KG1 (cell line): ENCODE results near the gene NRP2.

Source experiments
- DNase-seq: peaks from one replicate; lab custom pipeline; 2025; lab: John Stamatoyannopoulos, UW

Gene NRP2

DNA sequence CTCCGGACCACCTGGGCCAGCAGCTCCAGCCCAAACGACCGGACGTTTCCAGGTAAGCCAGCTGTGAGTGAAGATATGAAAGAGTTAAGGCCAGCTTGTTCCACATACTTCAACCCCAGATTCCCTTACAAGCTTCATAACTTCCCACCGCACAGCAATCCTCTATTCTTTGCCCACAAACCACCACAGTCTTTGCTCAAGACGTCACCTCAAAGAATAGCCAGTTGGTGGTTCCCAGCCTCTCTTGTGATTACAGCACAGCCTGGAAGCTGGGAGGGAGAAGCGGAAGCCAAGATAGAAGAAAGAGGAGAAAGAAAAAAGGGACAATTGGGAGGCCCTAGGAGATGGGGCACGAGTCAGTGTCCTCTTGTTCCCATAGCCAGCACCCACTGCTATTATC is 70.6 kb downstream of the NRP2 start:
- DNase-seq: no peak

DNA sequence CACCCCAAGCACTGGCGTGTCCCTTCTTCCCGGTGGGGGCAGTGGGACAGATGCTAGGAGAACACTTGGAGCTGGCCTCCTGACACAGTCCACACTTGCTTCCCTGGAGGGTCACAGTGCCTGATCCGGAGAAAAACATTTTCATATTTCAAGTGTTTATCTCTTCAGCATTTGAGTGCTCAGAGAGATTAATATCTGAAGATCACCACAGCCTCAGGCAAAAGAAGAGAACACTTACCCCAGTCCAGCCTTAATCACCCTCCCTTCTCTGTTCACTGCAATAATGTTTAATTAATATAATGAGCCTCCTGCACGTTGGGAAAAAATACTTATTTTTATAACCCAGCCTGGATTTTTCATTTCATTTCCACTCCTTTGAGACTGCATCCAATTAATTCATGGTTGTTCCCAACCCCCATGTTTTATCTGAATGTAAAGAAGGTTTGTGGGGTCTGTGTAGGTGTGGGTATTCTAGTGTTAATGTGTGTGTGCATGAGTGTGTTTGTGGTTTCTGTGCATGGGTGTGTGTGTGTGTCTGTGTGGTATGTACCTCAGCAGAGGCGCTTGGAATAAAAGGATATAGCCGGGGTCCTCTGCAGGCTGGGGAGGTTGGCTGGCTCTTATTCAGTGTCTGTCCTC is 72.1 kb downstream of the NRP2 start:
- no peak for DNase-seq

DNA sequence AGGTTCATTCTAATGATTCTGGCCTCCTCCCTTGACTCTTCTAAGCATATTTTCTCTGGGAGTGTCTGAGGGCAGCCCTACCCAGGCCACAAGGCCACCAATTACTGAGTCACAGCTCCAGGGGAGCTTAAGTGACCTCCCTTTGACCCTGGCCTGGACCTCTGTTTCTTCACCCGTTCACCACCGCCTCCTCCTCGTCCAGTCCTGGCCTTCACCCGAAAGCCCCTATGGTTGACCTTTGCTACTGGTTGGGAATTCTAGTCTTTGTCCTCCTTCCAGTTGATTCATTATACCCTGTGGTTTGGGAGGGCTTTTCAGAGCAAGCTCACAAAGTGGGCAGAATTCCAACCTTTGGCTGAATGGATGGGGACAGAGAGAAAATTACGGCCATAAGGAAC is 72.6 kb downstream of the NRP2 start:
- no peak for DNase-seq

DNA sequence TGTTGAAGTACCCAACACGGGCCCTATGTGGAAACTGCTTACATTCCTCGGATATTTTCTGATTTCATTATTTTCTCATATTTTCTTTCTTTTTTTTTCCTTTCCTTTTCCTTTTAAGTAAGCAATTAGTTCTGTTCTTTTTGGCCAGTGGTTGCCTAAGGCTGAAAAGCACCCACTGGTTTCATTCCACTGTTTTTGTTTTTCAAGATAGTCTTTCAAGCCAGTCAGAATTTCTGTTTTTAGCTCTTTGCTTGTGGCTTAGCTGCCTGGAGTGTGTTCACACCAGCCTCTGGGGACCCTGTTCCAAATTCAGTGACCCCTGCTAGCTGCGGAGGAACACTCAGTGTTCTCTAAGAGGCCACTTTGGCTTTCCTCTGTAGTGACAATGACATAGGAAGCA is 73.6 kb downstream of the NRP2 start:
- no peak for DNase-seq

DNA sequence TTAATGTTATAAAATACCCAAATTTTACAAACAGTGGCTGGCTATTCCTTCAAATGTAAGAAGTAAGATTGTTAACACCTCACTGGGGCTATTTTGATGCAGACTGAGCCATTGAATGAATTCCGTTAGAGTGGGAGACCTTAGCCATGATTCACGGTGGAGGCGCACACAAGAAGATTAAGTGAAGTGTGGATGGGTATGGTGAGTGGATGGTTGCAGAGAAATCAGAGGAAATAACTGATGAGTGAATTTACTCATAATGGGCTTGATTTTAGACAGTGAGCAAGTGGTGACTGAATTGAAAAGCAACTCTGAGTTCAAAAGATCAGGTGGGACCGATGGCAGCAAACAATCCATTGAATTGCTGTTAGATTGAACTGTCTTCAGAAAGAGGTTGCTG is 75.0 kb downstream of the NRP2 start:
- no peak for DNase-seq

DNA sequence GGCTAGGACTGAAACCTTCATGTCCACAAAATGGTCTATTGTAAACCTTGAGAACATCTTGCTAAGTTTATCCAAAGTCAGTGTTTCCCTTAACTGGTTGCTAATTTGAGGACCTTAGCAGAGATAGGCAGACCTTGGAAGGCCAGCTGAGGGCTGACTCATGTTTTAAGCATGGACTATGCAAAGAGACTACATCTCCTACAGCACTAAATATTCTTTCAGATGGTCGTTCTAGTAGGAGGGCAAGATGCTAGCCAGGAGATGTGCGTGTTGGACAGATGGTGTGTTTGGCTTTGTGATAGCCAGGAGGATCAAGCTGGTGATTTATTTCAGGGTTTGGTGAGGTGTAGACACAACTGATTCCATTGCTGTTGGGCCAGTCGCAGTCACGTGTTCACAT is 75.8 kb downstream of the NRP2 start:
- no peak for DNase-seq

DNA sequence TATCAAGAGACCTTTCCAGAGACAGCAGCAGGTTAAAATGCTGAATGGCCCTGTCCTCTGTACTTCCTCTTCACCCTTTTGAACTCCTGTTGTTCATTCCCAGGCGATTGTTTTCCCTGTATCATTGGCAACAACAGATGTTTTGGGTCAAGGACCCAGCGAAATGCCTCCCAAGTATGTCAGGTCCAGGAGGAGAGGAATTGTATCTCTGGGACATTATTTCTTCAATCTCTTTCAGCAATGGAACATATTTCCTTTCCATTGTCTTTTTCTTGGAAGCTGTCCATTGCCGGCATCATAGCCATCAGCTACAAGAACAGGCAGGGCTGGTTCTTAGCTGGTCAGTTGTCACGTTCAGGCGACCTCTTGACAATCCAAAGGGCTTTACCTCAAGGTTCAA is 76.2 kb downstream of the NRP2 start:
- DNase-seq: no peak

DNA sequence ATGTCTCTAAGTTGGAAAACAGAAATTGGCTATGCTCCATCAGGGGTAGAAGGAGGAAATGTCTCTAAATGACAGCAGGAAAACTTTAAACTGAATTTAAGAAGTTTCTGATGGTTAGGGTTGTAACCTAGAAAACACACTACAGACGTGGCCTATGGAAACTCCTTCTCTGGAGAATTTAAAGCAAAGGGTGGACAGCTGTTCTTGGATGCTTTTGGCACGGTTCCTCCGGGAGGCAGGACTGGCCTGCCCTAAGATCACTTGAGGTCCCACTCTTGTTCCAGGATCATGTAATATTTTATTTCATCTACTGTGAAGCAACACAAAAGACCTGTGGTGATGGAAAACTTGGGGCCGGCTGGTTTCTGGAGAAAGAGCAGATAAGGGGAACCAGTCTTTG is 77.0 kb downstream of the NRP2 start:
- DNase-seq: no peak

DNA sequence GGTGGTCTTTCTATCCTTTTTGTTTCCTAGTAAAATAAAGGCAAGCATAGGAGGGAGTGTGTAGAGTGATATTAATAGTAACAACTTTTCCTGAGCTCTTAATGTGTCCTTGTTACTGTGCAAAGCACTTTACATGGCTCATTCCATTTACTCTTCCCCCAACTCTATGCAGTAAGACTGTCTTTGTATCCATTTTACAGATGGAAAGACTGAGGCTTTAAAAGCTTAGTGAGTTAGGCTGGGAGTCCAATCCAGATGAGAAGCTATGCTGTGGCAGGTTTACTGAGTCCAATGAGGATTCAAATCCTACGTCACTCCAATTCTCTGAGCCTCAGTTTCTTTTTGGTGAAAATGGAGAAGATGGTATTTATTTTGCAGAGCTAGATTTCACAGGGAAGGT is 77.4 kb downstream of the NRP2 start:
- no peak for DNase-seq

DNA sequence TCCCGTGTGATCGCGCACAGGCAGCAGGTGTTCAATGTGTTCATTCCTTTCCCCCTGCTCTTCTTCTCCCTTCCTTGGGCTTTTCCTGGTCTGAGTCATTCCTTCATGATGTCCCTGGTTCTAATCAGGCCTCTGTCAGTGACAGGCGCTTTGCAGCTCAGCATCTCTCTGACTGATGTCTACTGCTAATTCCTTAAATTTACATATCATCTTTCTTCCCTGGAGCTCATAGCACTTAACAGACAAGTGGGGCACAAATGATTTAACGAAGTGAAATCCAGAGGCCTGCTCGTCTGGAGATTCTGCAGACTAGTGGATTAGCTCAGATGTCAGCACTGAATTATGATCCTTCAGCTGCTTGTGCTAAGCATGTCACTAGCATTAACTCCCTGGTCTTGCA is 77.9 kb downstream of the NRP2 start:
- no peak for DNase-seq

DNA sequence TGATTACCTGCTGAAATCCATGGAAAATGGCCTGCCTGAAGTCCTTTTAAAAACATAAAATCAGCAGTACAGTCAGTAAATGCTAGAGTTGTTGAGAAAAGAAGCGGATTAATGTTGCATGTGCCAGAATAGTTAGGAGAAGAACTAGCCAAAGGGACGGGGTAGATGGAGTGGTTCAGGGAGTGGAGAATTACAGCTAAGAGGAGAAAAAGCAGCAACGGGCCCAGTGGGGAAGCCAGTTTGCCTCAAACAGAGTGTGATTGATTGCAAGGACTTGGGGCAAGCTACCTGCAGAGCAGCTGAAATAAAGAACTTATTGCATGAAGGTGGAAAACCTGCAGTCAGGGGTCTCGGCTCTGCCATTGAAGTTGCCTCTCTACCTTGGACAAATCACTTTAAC is 79.1 kb downstream of the NRP2 start:
- no peak for DNase-seq

DNA sequence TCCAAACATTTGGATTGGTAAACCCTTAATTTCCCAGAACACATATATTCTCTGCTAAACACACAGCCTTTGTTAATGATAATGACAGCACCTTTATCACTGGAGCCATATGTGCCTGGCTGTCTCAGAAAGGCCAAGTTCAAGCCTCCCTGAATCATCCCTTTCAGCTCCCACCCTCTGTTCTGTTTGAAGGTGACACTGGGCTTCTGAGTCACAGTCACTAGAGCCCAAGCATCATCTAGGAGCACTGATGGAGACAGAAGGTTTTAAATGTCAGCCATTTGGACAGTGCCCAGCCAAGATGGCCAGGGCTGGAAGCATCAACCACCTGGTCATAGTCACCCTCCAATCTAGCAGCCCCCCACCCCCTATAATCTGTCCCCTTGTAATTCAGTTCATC is 80.6 kb downstream of the NRP2 start:
- DNase-seq: no peak

DNA sequence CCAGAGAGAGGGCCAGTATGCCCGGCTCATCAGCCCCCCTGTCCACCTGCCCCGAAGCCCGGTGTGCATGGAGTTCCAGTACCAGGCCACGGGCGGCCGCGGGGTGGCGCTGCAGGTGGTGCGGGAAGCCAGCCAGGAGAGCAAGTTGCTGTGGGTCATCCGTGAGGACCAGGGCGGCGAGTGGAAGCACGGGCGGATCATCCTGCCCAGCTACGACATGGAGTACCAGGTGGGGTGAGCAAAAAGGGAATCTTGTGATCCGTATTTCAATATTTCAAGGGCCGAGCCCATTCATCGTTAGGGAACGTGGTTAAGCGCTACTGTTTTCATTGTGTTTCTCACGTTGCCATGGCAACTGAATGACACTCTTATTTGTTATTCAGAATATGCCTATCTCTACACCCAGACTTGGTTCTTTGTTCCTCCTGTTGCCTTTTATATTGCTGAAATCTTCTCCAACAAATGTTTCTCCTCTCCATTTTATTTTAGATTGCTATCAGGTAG is 81.5 kb downstream of the NRP2 start:
- no peak for DNase-seq

DNA sequence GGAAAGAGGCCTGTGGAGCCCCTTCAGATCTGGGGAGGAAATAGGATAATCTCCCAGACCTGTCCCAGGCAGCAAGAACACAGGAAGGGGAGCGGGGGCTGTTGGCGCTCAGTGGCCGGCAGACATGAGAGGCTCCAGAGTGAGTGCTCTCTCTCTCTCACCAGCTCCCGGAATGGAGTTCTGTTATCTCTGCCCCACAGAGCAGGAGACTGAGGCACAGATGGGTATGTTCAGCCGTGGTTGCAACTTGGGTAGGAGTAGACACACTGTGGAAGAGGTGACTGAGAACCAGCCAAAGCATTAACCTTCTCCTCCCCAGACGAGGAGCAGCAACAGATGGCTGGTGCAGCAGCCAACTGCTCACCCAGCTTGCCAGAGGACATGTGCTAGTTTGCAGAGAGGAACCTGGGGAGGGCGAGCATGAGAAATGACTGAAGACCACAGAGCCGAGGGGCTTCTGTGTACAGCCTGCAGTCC is 82.0 kb downstream of the NRP2 start:
- DNase-seq: no peak

DNA sequence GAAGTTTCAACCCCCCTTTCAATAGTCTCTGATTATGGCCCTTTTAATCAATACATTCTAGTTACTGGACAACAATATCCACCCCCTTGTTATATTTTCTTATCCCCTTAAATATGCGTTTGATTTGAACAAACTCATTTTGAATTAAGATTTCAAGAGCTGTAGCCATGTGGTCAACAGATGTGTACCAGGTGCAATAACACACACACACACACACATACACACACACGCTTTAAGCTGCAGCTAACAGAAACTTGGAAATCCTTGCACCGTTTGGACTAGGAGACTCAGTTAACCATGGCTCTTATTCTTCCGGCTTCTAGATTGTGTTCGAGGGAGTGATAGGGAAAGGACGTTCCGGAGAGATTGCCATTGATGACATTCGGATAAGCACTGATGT is 82.8 kb downstream of the NRP2 start:
- no peak for DNase-seq

DNA sequence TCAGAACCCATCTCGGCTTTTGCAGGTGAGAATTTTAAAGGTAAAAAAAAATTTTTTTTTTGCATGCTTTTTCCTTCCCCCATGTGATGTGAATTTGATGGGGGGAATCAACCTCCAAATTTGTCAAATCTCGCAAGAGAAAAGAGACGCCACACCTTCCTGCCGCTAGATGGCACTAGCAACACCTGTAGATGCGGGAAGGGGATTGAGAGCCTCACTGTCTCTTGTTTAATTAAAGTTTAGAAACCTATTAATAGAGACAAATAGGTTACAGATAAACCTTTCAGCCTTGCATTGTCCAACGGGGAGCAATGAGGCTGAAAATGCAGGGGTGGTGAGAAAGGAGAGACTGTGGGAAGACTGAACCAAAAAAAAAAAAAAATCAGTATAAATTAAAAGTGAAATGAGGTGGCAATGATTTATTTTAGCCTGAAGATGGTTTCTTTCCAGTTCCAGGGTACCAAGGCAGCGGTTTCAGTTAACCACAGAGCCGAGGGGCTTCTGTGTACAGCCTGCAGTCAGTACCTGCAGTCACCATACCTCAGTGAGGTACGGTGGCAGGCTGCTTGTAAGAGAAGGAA is 84.6 kb downstream of the NRP2 start:
- DNase-seq: peak; percentile 57

DNA sequence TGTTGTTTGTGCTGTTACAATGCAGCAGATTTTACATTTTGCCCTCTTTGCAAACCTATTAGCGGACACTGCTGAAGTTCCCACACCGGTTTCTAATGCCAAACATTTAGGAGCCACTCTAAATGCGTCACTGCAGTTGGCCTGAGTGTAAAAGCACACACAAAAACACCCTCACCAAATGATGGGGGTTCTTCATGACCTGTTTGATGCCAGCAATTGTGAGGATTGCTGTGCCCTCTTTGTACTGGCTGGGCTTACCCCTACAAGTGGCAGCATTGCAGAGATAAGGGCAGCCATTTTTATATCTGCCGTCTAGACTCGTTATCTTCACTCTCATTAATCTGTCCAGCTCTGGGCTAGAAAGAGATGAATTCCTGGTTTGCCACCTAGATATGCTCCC is 85.3 kb downstream of the NRP2 start:
- no peak for DNase-seq

DNA sequence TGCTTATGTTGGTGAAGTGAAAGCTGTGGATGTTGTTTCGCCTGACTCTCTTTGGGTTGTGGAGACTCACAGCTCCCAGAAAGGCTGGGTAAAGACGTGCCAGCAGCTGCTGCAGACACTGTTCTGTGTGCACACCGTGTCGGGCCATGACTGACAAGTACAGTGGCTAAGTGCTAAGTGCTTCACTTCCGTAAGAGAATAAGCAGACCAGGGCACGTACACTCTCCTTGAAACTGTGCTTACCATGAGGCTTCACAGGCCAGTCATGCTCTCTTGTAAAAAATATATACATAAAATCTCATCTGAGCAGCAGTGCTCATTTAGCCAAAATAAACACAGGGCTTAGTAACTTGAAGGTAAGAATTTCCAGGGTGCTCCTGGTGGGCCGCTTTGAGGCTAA is 86.0 kb downstream of the NRP2 start:
- DNase-seq: no peak

DNA sequence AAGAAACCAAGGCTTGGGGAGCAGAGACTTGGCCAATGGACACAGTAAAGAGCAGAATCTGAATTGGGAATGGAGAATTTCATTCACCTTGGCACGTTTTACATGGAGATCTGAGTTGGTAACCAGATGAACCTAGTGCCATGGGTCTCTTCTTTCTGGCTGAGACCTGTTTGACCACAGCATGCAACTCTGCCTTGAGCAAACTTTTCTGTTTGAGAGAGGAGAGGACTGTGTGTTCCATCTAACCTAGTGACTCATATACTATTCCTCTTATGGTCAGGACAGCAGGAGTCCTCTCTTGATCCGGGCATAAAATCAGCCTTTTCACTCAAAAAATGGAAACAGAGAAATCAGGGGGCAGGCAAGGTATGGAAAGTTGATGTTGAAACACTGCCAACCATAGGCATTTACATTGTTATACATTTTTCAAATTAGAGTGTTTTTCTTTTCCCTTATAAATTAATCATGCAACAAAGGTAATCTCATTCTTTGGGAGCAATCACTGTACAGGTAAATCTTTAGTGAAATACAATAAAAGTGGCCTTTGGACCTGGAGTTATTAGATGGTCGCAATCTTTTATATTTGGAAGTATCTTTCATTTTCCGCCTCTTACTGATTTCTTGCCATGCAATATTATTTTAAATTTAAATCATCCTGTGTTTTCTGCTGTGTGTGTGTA is 86.7 kb downstream of the NRP2 start:
- DNase-seq: no peak

DNA sequence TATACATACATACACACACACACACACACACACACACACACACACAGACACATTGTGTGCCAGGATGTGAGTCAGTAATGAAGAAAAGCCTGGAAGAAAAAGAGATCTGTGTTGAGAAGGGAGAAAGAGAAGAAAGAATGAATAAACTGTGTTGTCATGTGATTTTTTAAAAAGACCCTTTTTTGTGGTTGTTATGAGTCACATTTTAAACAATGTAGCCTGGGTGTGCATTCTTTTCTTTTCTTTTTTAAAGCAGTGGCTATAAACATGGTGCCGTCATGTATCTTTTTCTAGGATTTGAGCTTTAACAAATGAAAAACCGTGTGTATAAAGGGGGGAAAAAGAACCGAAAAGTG is 87.2 kb downstream of the NRP2 start:
- no peak for DNase-seq

DNA sequence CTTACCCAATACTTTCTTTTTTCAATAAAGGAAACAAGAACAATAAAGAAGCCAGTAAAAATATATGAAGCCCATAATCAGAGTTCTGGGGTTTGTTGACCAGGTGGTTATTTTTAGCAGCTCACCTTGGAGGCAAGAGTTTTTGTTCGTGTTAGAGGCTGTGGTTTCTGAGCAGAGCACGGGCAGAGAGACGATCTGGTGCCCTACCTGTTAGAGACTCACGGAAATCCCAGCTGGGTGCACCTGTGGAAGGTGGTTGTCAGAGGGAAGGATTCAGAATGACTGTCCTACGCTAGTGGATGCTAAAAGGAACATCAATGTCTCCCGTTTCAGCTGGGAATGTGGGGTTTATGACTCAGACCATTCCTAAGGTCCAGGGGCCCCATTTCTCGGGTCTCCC is 87.6 kb downstream of the NRP2 start:
- DNase-seq: no peak

DNA sequence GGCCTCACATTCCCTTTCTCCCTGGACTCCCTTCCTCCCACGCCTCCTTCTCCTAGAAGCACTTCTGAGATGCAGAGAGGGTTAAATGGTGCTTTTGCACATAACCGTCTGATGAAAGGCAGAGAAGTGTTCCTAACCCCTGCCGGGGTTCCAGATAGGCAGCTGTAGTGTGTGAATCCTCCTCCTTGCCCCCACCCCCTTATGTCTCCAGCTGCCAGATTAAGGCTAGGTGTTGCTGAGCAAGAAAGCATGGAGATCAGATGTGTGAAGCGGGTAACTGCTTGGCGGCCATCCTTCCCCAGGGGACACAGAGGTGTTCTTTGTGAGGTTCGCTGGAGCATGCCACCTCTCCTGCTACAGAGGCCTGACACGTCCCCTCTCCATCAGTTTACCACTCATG is 88.3 kb downstream of the NRP2 start:
- no peak for DNase-seq

DNA sequence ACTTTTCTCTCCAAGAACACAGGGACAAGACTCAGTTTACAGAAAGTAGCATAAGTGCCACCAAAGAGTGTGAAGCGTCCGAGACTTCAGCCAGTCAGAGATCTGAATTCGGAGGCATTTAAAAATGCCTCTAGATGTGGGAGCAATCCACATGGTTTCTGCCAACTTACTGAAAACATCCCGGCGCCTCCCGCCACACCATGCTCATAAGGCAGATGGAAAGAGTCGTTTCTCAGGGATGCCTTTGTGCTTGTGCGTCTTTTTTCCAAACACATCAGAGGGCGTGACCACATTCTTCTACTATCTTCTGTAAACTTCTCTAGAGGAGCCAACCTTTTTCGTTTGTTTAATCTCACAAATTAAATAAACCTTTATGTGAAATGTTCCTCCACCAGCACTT is 88.7 kb downstream of the NRP2 start:
- no peak for DNase-seq

DNA sequence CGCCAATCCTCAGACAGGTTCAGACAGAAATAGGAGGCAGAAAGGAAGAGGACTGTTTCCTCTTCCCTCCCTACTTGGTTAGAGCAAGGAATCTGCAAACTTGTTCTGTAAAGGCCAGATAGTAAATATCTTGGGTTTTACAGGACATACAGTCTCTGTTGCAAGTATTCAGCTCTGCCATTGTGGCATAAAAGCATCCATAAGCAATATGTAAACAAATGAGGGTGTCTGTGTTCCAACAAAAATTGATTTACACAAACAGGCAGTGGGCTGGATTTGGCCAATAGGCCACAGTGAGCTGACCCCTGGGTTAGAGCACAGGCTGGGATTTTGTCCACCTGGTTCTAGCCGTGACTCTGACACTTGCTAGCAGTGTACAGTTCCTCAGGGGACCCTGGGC is 89.4 kb downstream of the NRP2 start:
- no peak for DNase-seq
